C4-2B (cell line): ENCODE results near the gene CSRNP3.

Experiments used
- H3K27ac ChIP-seq: fragments of 450-650 bp; 2 replicates; pipeline ENCODE4 v1.5.1; 2017
- ZFX ChIP-seq: fragments of 450-650 bp; IDR thresholded peaks from 2 replicates; pipeline ENCODE4 v1.6.1; 2017
- TF ChIP-seq, protein P1 (sequence below): fragments of 450-650 bp; conservative IDR thresholded peaks from 2 replicates; pipeline ENCODE4 v1.5.1; 2017; ENCODE audit warnings: mild to moderate bottlenecking

The CSRNP3 gene

DNA sequence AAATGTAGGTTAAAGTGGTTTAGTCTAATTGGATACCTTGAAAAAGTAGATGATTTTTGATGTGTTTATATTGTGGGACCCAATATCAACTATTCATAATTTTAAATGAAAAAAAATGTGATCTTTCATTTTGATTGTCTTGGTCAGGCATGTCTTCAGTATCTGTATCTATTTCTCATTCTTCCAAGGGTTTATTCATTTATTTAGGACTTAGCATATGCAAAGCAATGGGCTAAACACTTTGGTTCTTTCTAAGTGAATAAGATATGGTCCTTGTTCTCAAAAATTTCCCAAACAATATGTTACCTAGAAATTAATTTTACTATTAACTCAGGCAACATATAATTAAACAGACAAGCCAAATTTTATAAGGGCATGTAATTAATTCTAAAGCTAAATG lies 49.1 kb downstream of the CSRNP3 start:
- TF ChIP-seq ZFX = no peak
- TF ChIP-seq, protein P1, sequence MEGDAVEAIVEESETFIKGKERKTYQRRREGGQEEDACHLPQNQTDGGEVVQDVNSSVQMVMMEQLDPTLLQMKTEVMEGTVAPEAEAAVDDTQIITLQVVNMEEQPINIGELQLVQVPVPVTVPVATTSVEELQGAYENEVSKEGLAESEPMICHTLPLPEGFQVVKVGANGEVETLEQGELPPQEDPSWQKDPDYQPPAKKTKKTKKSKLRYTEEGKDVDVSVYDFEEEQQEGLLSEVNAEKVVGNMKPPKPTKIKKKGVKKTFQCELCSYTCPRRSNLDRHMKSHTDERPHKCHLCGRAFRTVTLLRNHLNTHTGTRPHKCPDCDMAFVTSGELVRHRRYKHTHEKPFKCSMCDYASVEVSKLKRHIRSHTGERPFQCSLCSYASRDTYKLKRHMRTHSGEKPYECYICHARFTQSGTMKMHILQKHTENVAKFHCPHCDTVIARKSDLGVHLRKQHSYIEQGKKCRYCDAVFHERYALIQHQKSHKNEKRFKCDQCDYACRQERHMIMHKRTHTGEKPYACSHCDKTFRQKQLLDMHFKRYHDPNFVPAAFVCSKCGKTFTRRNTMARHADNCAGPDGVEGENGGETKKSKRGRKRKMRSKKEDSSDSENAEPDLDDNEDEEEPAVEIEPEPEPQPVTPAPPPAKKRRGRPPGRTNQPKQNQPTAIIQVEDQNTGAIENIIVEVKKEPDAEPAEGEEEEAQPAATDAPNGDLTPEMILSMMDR = no peak
- no peak overlapping the region for H3K27ac ChIP-seq

DNA sequence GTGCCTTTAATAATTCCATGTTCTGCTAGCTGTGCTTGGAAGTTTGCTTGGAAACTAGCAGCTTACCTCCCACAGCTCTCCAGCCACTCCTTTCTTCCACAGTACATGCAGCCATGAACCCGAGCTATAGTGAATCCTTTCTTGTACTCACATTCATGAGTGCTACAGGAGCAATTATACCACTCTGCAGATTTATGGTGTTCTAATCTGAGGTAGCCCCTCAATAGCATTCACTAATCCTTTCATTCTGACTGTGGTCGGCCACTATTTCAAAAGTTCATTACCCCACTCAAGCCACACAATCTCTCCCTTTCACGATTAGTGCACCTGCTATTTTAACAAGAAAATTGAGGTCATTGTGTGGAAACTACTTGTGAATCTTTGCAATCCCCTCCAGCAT lies 53.2 kb downstream of the CSRNP3 start:
- TF ChIP-seq, protein P1 = no peak
- TF ChIP-seq ZFX = no peak
- H3K27ac ChIP-seq = no peak overlapping the region

DNA sequence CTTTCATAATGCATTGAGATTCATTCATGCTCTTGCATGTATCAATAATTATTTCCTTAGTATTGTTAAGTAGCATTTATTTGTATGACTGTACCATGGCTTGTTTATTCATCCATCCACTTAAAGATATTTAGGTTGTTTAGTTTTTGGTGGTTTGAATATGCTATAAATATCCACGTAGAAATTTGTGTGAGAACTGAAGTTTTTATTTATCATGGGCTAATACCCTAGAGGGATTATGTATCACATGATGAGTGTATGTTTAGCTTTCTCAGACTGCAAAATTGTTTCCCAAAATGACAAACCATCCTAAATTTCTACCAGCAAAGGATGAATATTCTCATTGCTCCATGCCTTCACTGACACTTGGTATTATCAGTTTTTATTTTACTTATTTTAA lies 55.2 kb downstream of the CSRNP3 start:
- TF ChIP-seq ZFX = no peak
- TF ChIP-seq, protein P1 = no peak
- no peak overlapping the region for H3K27ac ChIP-seq

DNA sequence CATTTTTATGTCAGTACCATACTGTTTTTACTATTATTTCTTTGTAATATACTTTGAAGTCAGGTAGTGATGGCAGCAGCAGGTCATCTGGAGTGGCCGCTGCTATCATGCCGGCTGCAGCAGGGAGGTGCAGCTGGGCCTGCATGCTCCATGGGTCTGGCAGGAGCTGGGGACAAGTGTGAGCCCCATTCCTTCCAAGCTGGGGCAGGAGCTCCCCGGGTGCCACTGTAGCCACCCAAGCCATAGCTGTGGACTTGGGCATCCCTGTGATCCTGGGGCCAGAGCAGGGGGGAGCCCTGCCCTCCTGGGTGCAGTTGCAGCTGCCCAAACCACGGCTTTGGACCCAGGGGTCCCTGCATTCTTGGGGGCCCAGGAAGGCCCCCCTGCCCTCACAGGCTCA lies 59.2 kb downstream of the CSRNP3 start:
- no peak for TF ChIP-seq ZFX
- TF ChIP-seq, protein P1 = no peak
- no peak overlapping the region for H3K27ac ChIP-seq

DNA sequence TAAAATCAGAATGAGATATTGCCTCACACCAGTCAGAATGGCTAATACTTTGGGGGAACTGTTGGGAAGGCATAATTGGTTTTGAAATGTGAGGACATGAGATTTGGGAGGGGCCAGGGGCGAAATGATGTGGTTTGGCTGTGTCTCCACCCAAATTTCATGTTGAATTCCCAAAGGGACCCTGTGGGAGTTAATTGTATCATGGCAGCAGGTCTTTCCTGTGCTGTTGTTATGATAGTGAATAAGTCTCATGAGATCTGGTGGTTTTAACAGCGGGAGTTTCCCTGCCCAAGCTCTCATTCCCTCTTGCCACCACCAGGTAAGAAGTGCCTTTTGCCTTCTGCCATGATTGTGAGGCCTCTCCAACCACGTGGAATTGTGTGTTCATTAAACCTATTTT lies 59.6 kb downstream of the CSRNP3 start:
- TF ChIP-seq, protein P1 = no peak
- TF ChIP-seq ZFX = no peak
- H3K27ac ChIP-seq = no peak overlapping the region

DNA sequence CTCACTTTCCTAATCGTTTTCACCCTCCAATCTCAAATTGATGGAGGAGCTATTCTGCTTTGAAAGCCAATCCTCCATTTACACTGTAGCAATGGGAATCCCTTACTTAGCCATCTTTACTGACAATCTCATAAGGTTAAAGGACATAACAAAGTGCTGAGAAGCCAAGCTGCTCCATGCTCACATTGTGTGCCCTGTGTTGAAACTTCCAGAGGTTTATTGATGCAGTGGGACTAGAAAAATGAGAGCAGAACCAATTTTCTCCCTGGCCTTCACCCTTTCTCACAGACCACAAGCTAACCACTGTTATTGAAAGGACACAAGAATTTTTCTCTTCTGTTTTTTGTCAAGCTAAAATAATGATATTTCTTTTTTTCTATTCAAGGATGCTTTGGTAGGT lies 63.8 kb downstream of the CSRNP3 start:
- TF ChIP-seq, protein P1 = no peak
- no peak for TF ChIP-seq ZFX
- no peak overlapping the region for H3K27ac ChIP-seq

DNA sequence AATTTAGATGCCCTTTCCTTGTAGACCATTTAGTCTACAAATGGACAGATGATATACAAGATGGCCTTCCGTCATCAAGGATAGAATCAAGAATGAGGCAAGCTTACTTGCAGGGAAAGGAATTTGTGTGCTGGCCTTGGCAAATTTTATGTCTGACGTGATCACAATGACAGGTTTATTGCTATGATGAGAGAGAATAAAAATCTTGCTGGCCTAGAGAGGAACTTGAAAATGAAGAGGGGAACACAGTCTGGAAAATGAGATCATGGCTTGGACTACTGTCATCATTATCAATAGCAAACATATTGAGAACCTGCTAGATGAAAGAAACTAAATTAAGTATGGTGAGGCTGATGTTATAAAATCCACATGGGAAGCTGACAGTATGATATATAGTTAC lies 66.0 kb downstream of the CSRNP3 start:
- H3K27ac ChIP-seq = no peak overlapping the region
- TF ChIP-seq ZFX = no peak
- TF ChIP-seq, protein P1 = no peak
